HUES6 (cell line): ENCODE results near the gene NACAD.
"Not testable (repeated sequence)": the region's sequence is repeated elsewhere in the genome, so short reads cannot be mapped to it uniquely, and the experiment has no call there.

Source experiments
- H3K27ac ChIP-seq: 2 replicates; pipeline ENCODE4 v1.7.0; 2013; ENCODE audit warnings: low read depth, mild to moderate bottlenecking, low read length, inconsistent platforms
- H3K27me3 ChIP-seq: 2 replicates; pipeline ENCODE4 v1.6.1; 2013; ENCODE audit warnings: low read length; ENCODE audit not compliant: control insufficient read depth, insufficient read depth
- H3K36me3 ChIP-seq: 2 replicates; pipeline ENCODE4 v1.6.1; 2013; ENCODE audit warnings: low read length; ENCODE audit not compliant: control insufficient read depth, insufficient read depth
- H3K4me1 ChIP-seq: 2 replicates; pipeline ENCODE4 v1.6.1; 2013; ENCODE audit warnings: low read length; ENCODE audit not compliant: control insufficient read depth, insufficient read depth
- H3K4me3 ChIP-seq: 2 replicates; pipeline ENCODE4 v1.5.1; 2013; ENCODE audit warnings: low read depth, low read length
- H3K9ac ChIP-seq: one replicate; pipeline ENCODE4 v1.6.1; 2013; ENCODE audit warnings: mild to moderate bottlenecking, low read length
- H3K9me3 ChIP-seq: 2 replicates; pipeline ENCODE4 v1.6.1; 2013; ENCODE audit warnings: low read depth, low read length; ENCODE audit not compliant: control insufficient read depth, insufficient read depth

Gene NACAD

DNA sequence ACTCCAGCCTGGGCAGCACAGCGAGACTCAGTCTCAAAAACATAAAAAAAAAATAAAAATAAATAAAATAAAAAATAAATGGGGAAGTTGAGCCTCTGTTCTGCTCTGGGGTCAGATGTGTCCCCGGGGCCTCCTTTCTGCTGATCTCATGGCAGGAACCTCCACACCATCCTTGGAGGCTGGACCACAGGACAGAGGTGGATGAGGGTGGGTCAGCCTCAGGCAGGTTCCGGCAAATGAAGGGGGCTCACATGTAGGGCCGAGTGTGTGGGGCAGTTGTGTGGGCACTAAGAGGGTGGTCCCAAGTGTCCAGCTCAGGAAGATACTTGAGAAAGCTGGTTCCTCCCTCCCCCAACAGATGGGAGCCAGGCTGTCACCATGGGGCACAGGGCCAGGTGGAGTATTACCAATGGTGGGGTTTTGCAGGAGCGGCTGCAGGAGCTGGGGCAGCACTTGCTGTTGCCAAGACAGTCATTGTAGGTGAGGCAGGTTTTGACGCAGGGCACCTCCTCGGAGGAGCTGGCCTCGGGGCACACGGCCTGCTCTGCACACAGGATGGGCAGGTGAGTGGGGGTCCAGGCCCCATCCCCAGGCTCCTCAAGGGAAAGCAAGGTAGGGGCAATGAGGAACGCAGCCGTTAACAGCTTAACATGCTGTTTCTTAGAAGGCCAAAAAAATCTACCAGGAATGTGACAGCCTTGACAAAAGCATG lies 36.6 kb upstream of the NACAD start:
- Histone ChIP-seq H3K27ac (no peak overlapping the region), H3K9ac (no peak overlapping the region)

DNA sequence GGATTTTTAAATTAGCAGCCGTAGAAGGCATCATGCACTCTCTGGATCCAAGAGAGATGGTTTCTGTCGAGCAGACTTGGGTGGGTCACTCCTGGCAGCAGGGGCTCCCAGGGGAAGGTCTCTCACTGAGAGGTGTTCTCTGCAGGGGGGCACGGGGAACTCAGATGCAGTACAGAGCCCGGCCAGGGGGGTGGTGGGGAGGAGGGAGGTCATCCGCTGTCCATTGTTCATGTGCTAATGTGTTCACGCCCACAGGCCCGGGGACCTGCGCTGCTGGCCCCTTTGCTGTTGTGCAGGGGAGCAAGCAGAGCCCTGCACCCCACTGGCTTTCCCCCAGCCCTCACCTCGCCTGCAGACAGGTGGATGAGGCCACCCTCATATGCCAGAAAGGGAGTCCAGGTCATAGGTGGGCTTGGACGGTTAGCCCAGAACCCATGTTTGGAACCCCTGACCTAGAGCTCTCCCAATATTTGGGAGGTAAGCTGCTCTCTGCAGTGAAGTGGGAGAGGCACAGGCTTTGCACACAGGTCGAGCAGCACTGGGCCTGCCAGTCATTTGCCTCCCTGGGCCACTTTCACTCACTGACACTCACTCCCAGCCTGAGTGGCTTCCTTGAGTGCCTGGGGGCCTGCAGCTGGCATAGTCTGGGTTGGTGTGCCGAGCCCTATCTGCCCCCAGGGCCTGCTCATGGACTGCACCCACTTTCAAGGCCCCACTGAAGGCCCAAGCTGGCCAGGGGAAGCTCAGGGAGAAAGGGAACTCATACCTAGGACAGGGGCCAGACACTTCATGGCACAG lies 35.3 kb upstream of the NACAD start:
- H3K4me1 ChIP-seq, result peaks cover 17% of the 10 kb centered on the region
- no peaks in the 10 kb centered on the region for H3K27me3 ChIP-seq

More for the DNA sequence above, 36.6 kb upstream of the NACAD start:
- H3K9me3 ChIP-seq, result no peaks in the 10 kb centered on the region
- no peaks in the 10 kb centered on the region for H3K27me3 ChIP-seq
- peaks cover 17% of the 10 kb centered on the region for H3K4me1 ChIP-seq
- no peak overlapping the region for H3K4me3 ChIP-seq
- H3K36me3 ChIP-seq, result no peaks in the 10 kb centered on the region

GRCh38 chr7:45122975-45123860 lies 34.4 kb upstream of the NACAD start:
- Histone ChIP-seq H3K4me1 (peaks cover 17% of the 10 kb centered on the region), H3K27ac (no peak overlapping the region), H3K4me3 (no peak overlapping the region), H3K36me3 (no peaks in the 10 kb centered on the region), H3K27me3 (no peaks in the 10 kb centered on the region), H3K9me3 (no peaks in the 10 kb centered on the region), H3K9ac (no peak overlapping the region)

More for the DNA sequence above, 35.3 kb upstream of the NACAD start:
- H3K4me3 ChIP-seq, result no peak overlapping the region
- H3K9ac ChIP-seq, result no peak overlapping the region
- H3K9me3 ChIP-seq, result no peaks in the 10 kb centered on the region
- H3K27ac ChIP-seq, result no peak overlapping the region
- H3K36me3 ChIP-seq, result no peaks in the 10 kb centered on the region

DNA sequence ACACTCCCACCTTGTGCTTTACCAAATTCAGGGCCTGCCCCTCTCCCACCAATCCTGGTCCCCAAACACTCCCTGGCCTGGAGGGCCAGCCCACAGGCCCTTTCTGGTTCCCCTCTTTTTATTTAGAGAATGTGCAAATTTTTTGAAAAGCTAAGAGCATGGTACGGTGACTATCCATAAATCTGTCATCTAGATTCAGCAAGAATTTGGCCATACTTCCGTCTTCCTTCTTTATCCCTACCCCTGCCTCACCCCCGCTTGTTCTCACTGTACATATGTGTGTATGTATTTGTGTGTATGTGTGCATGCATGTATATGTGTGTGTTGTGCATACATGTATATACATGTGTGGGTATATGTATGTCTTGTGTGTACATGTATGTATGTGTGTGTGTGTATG lies 30.8 kb upstream of the NACAD start:
- no peaks in the 10 kb centered on the region for H3K9me3 ChIP-seq
- no peak overlapping the region for H3K9ac ChIP-seq
- H3K4me3 ChIP-seq, result no peak overlapping the region
- no peaks in the 10 kb centered on the region for H3K36me3 ChIP-seq
- peaks cover 9% of the 10 kb centered on the region; the same call in 1 of the 2 replicates for H3K27me3 ChIP-seq
- no peak overlapping the region for H3K27ac ChIP-seq
- H3K4me1 ChIP-seq, result peaks cover 14% of the 10 kb centered on the region

DNA sequence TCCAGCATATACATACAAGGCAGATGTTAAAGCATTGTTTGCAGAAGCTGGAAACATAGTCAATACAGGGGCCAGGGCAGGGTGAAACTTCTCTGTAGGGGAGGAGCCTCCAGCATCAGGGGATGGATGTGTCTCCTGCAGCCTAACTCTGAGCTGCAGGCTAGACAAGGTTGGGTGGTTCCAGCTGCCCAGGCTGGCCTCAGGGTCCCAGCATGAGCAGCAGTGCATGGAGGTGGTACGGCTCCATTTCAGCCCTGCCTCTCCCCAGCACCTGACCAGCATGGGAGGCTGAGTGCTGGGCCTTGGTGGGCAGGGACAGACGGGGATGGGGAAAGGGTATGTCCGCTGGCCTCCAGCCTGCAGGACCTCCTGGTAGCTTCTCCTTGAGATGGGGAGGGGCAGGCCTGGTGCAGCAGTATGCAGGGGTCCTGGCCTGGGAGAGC lies 30.1 kb upstream of the NACAD start:
- H3K27me3 ChIP-seq, result peaks cover 9% of the 10 kb centered on the region; the same call in 1 of the 2 replicates
- H3K9ac ChIP-seq, result no peak overlapping the region
- H3K27ac ChIP-seq, result no peak overlapping the region
- no peaks in the 10 kb centered on the region for H3K36me3 ChIP-seq
- peaks cover 7% of the 10 kb centered on the region for H3K4me1 ChIP-seq
- H3K9me3 ChIP-seq, result no peaks in the 10 kb centered on the region
- no peak overlapping the region for H3K4me3 ChIP-seq

- no peaks in the 10 kb centered on the region for H3K9me3 ChIP-seq
- H3K9ac ChIP-seq, result no peak overlapping the region
- H3K4me1 ChIP-seq, result peaks cover 2% of the 10 kb centered on the region
- no peak overlapping the region for H3K4me3 ChIP-seq
- no peak overlapping the region for H3K27ac ChIP-seq
- no peaks in the 10 kb centered on the region for H3K36me3 ChIP-seq
- H3K27me3 ChIP-seq, result peaks cover 9% of the 10 kb centered on the region; the same call in 1 of the 2 replicates
Observed at GRCh38 chr7:45118292-45118691, 29.5 kb upstream of the NACAD start.

DNA sequence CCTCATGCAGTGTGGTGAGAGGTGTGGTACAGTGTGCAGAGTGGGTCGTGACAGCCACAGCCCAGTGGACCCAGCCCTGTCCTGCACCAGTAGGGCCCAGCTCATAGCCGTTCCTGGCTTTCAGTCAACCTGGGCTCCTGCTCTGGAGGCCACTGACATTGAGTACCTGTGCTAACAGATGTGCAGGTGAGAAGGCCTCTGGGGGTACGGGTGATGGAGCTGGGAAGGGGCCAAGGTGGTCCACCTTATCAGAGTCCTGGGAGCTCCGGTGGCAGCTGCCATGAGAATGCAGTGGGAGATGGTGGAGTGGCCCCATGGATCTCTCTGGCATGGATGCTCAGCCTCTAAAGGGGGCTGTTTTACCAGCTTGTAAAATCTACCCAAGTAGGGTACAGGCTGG lies 28.8 kb upstream of the NACAD start:
- peaks cover 9% of the 10 kb centered on the region; the same call in 1 of the 2 replicates for H3K27me3 ChIP-seq

DNA sequence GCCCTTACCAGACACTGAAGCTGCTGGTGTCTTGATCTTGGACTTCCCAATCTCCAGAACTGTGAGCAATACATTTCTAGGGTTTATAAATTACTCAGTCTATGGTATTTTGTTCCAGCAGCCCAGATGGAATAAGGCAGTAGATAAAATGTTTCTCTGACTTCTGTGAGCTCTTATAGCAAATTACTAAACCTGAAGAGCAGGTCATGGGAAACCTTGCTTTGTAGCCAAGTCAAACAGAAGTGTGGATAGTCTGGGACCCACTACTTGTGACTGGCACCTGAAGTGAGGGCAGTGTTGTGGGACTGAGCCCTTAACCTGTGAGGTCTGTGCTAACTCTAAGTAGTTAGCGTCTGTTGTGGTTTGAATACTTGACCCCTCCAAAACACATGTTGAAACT lies 27.3 kb upstream of the NACAD start:
- Histone ChIP-seq H3K9ac (no peak overlapping the region), H3K27me3 (peaks cover 9% of the 10 kb centered on the region; the same call in 1 of the 2 replicates), H3K4me1 (no peaks in the 10 kb centered on the region), H3K36me3 (no peaks in the 10 kb centered on the region; the same call in 1 of the 2 replicates), H3K4me3 (no peak overlapping the region), H3K27ac (no peak overlapping the region), H3K9me3 (no peaks in the 10 kb centered on the region)

More for the DNA sequence above, 28.8 kb upstream of the NACAD start:
- no peak overlapping the region for H3K9ac ChIP-seq
- H3K36me3 ChIP-seq, result no peaks in the 10 kb centered on the region
- H3K4me3 ChIP-seq, result no peak overlapping the region
- no peaks in the 10 kb centered on the region for H3K9me3 ChIP-seq
- H3K4me1 ChIP-seq, result no peaks in the 10 kb centered on the region
- H3K27ac ChIP-seq, result no peak overlapping the region

DNA sequence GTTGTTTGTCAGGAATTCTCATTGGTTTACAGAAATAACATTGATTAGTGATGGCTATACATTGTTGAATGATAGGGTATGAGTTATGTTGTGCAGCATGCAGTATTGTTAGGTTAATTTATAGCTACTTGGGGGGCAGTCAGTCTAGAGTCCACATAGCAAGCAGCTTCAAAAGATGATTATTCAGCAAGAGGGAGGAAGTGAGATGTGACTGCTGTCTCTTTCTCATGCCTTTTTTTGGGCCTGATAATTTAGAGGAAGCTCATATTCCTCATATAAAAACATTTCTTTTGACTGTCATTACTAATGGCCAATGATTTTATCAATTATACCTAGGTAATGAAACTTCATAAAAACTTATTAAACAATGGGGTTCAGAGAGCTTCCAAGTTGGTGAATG lies 26.2 kb upstream of the NACAD start:
- Histone ChIP-seq H3K4me1 (no peaks in the 10 kb centered on the region; the same call in 1 of the 2 replicates), H3K27me3 (peaks cover 9% of the 10 kb centered on the region; the same call in 1 of the 2 replicates), H3K9ac (no peak overlapping the region), H3K4me3 (no peak overlapping the region), H3K36me3 (no peaks in the 10 kb centered on the region; the same call in 1 of the 2 replicates), H3K27ac (no peak overlapping the region), H3K9me3 (no peaks in the 10 kb centered on the region)

DNA sequence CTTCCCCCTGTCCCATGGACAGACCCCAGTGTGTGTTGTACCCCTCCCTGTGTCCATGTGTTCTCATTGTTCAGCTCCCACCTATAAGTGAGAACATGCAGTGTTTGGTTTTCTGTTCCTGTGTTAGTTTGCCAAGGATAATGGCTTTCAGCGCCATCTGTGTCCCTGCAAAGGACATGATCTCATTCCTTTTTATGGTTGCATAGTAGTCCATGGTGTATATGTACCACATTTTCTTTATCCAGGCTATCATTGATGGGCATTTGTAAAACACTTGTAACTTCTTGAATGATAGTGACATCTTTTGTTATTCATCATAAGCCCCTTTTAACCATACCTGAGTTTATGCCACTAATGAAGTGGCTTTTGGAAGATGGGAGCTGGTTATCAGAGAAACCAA lies 25.5 kb upstream of the NACAD start:
- H3K36me3 ChIP-seq, H3K4me3 ChIP-seq, H3K27me3 ChIP-seq, H3K4me1 ChIP-seq, H3K9ac ChIP-seq, H3K27ac ChIP-seq, H3K9me3 ChIP-seq: not testable (repeated sequence)
